IMR-90 (cell line): ENCODE measurements around the gene PLCD1. TPM values are rescaled to one million over a fixed set of nuclear protein-coding genes. Genes with fewer than 3 reads are reported as not detected.

Experiments
- ATAC-seq: fragments of 200-7000 bp; cut with Tn5 transposase; 2 replicates; pipeline ENCODE4 v1.9.1; 2020; ENCODE audit warnings: low read depth, mild to moderate bottlenecking, moderate library complexity
- BruUV-seq: library from RNA; stranded (reverse); fragments of 400-500 nt; replicated peaks from 2 replicates; lab custom pipeline; 2021; lab: Mats Ljungman, UMichigan
- CTCF ChIA-PET: fragments of 300-600 bp; formaldehyde crosslinking; extraction: SDS; loops from one replicate; lab custom pipeline; 2021; ENCODE audit warnings: antibody characterized with exemption; lab: Yijun Ruan, JAX
- POLR2A ChIA-PET: fragments of 300-600 bp; sonication (Branson Sonifier 250); formaldehyde crosslinking; loops from one replicate; lab custom pipeline; 2022; ENCODE audit warnings: antibody characterized with exemption; ENCODE audit not compliant: unreplicated experiment; lab: Charles Lee
- DNase-seq: peaks from one replicate; pipeline ENCODE4 v3.0.0; 2013
- H2AFZ ChIP-seq: replicated peaks from 2 replicates; pipeline ENCODE3; 2013; ENCODE audit warnings: low read length, mild to moderate bottlenecking; ENCODE audit not compliant: poor library complexity
- H2AK5ac ChIP-seq: 2 replicates; pipeline ENCODE4 v1.6.1; 2013; ENCODE audit warnings: low read depth, low read length, inconsistent platforms
- H2AK9ac ChIP-seq: replicated peaks from 2 replicates; pipeline ENCODE3; 2013; ENCODE audit warnings: mild to moderate bottlenecking, low read depth, low read length, moderate library complexity; ENCODE audit not compliant: poor library complexity
- H2BK120ac ChIP-seq: 2 replicates; pipeline ENCODE4 v1.6.1; 2013; ENCODE audit warnings: low read depth, low read length, inconsistent platforms
- H2BK15ac ChIP-seq: 3 replicates; pipeline ENCODE4 v1.6.1; 2013; ENCODE audit warnings: low read depth, low read length, inconsistent platforms
- H2BK20ac ChIP-seq: 2 replicates; pipeline ENCODE4 v1.6.1; 2013; ENCODE audit warnings: low read depth, mild to moderate bottlenecking, inconsistent platforms, low read length, moderate library complexity
- H2BK5ac ChIP-seq: 2 replicates; pipeline ENCODE4 v1.6.1; 2013; ENCODE audit warnings: mild to moderate bottlenecking, low read depth, low read length, inconsistent platforms; ENCODE audit not compliant: poor library complexity, severe bottlenecking
- H3K14ac ChIP-seq: replicated peaks from 2 replicates; pipeline ENCODE4 v1.6.1; 2013; ENCODE audit warnings: low read depth, low read length, inconsistent platforms
- H3K18ac ChIP-seq: 2 replicates; pipeline ENCODE4 v1.6.1; 2013; ENCODE audit warnings: low read depth, low read length, control low read depth
- H3K23ac ChIP-seq: 2 replicates; pipeline ENCODE4 v1.6.1; 2013; ENCODE audit warnings: low read depth, low read length, inconsistent platforms
- H3K27ac ChIP-seq: 2 replicates; pipeline ENCODE4 v1.5.1; 2013; ENCODE audit warnings: mild to moderate bottlenecking, control low read depth, low read length; ENCODE audit not compliant: insufficient read depth
- H3K27me3 ChIP-seq: 2 replicates; pipeline ENCODE4 v1.6.1; 2013; ENCODE audit warnings: low read length; ENCODE audit not compliant: control insufficient read depth, insufficient read depth
- H3K36me3 ChIP-seq: 2 replicates; pipeline ENCODE4 v1.6.1; 2013; ENCODE audit warnings: low read length, mixed read lengths; ENCODE audit not compliant: control insufficient read depth, insufficient read depth
- H3K4ac ChIP-seq: 2 replicates; pipeline ENCODE4 v1.6.1; 2013; ENCODE audit warnings: low read depth, low read length, inconsistent platforms
- H3K4me1 ChIP-seq: 2 replicates; pipeline ENCODE4 v1.6.1; 2013; ENCODE audit warnings: low read length, mixed read lengths; ENCODE audit not compliant: control insufficient read depth, insufficient read depth
- H3K4me2 ChIP-seq: 2 replicates; pipeline ENCODE4 v1.6.1; 2013; ENCODE audit warnings: low read depth, mild to moderate bottlenecking, control low read depth, low read length, moderate library complexity
- H3K4me3 ChIP-seq: 2 replicates; pipeline ENCODE4 v1.5.1; 2013; ENCODE audit warnings: low read depth, mild to moderate bottlenecking, control low read depth, low read length, moderate library complexity; ENCODE audit not compliant: insufficient read depth
- H3K56ac ChIP-seq: 2 replicates; pipeline ENCODE4 v1.6.1; 2013; ENCODE audit warnings: low read length, inconsistent platforms; ENCODE audit not compliant: insufficient read depth; ENCODE audit errors: extremely low read depth
- H3K79me1 ChIP-seq, 2 experiments: 2 replicates each; pipeline ENCODE4 v1.6.1; 2013; ENCODE audit warnings: low read length in 2 of 2, inconsistent platforms in 1 of 2, low read depth in 1 of 2
- H3K9ac ChIP-seq: 2 replicates; pipeline ENCODE4 v1.6.1; 2013; ENCODE audit warnings: low read depth, low read length, control low read depth
- H3K9me1 ChIP-seq: 2 replicates; pipeline ENCODE4 v1.6.1; 2013; ENCODE audit warnings: low read length, inconsistent platforms; ENCODE audit not compliant: insufficient read depth
- H3K9me3 ChIP-seq: 2 replicates; pipeline ENCODE4 v1.6.1; 2013; ENCODE audit warnings: low read length; ENCODE audit not compliant: control insufficient read depth, insufficient read depth
- H4K20me1 ChIP-seq: 2 replicates; pipeline ENCODE4 v1.6.1; 2013; ENCODE audit warnings: low read length, inconsistent platforms; ENCODE audit not compliant: insufficient read depth
- H4K5ac ChIP-seq: 2 replicates; pipeline ENCODE4 v1.6.1; 2013; ENCODE audit warnings: mild to moderate bottlenecking, low read depth, low read length, control low read depth
- H4K8ac ChIP-seq, 2 experiments: 2 replicates each; pipeline ENCODE4 v1.6.1; 2013; ENCODE audit warnings: low read depth in 2 of 2, low read length in 2 of 2, control low read depth in 1 of 2, inconsistent platforms in 1 of 2
- H4K91ac ChIP-seq: 2 replicates; pipeline ENCODE4 v1.6.1; 2013; ENCODE audit warnings: low read depth, low read length, inconsistent platforms; ENCODE audit not compliant: insufficient read depth
- FOS ChIP-seq: fragments of 150-350 bp; IDR thresholded peaks from 2 replicates; pipeline ENCODE4 v1.6.1; 2016; ENCODE audit warnings: low read depth, low read length
- NFE2L2 ChIP-seq: fragments of 150-350 bp; IDR thresholded peaks from 2 replicates; pipeline ENCODE4 v1.6.1; 2016; ENCODE audit warnings: low read depth, mild to moderate bottlenecking, low read length
- RAD21 ChIP-seq: IDR thresholded peaks from 2 replicates; pipeline ENCODE4 v1.6.1; 2012; ENCODE audit warnings: low read length, improper control_type of control experiment
- WGBS, 2 experiments: methylation state at CpG; one replicate each; pipeline versions ENCODE4 v1.1.5 to v1.1.7; 2013; ENCODE audit warnings: missing lambda C conversion rate in 2 of 2; ENCODE audit not compliant: insufficient read length in 1 of 2; ENCODE audit errors: extremely low coverage in 2 of 2; 5-methylcytosine and 5-hydroxymethylcytosine counted together
- dilution Hi-C: fragments of 300-500 bp; cut with HindIII; formaldehyde crosslinking; loops from one replicate; pipeline ENCODE4 v1.14.3; 2018; ENCODE audit warnings: low sequenced_read_pairs; ENCODE audit not compliant: unreplicated experiment
- in situ Hi-C: fragments of 300-500 bp; cut with MboI; formaldehyde crosslinking; loops from 3 replicates; pipeline ENCODE4 v1.14.3; 2019; ENCODE audit warnings: low sequenced_read_pairs, inconsistent platforms, mixed read lengths
- intact Hi-C: fragments of 100-400 bp; cut with micrococcal nuclease; formaldehyde crosslinking; loops from 2 replicates; pipeline ENCODE4 v1.10.0; 2022
- microRNA-seq, 2 experiments: library from miRNA; stranded (forward) in 1 of 2; unstranded in 1 of 2; fragments of 10-50 nt in 1 of 2; fragments of <30 nt in 1 of 2; gene quantifications in 1 of 2; microRNA quantifications in 1 of 2; one replicate each; pipeline versions ENCODE3 to v1.1.0; 2013 to 2020; ENCODE audit not compliant: insufficient read depth in 1 of 2, insufficient read length in 1 of 2, unreplicated experiment in 1 of 2
- polyA plus RNA-seq, 3 experiments: library from polyadenylated mRNA; depleted of rRNA; stranded (reverse); fragments of >200 nt; gene quantifications; 2 replicates each; pipeline ENCODE4 v1.2.3, GENCODE V29; 2012; ENCODE audit warnings: low replicate concordance in 1 of 3
- small RNA-seq, 5 experiments: library from RNA; depleted of rRNA; stranded (forward); fragments of <200 nt; gene quantifications; one replicate each; pipeline ENCODE3, GENCODE V24; 2012
- total RNA-seq: library from RNA; depleted of rRNA; stranded (reverse); fragments of >200 nt; gene quantifications from 2 replicates; pipeline ENCODE4 v1.2.3, GENCODE V29; 2012; rRNA removed

PLCD1 gene
- total and polyA plus RNA-seq, 2 of the 4 experiments (the other 2 are of a cell fraction), result 14.9 to 16.3 TPM

- no peak overlapping the region for H3K4me3 ChIP-seq
- H3K4me2 ChIP-seq, result no peak overlapping the region; the same call in 1 of the 2 replicates
- H2BK5ac ChIP-seq, result no peak overlapping the region
- H3K27ac ChIP-seq, result peak overlapping the region; percentile 76; the same call in 1 of the 2 replicates
- peak overlapping the region; percentile 6; the same call in 1 of the 2 replicates for H2BK20ac ChIP-seq
- H3K18ac ChIP-seq, result peak overlapping the region; percentile 65; the same call in 1 of the 2 replicates
- H2AFZ ChIP-seq, result no peak overlapping the region
- no TSS peak for BruUV-seq
- no peak overlapping the region for H3K23ac ChIP-seq
- H2AK9ac ChIP-seq, result no peak overlapping the region
- no peaks in the 10 kb centered on the region for H3K9me3 ChIP-seq
- H3K27me3 ChIP-seq, result no peaks in the 10 kb centered on the region
- WGBS, 2 experiments, result 86% methylated on average over 3 of the region's 7 CpGs; no CpG with 5 or more reads in 1 of the 2 experiments
- H3K4ac ChIP-seq, result peak overlapping the region; percentile 38
- CTCF ChIA-PET, result no interaction called here
- POLR2A ChIA-PET, result no interaction called here
- H3K4me1 ChIP-seq, result peaks cover 8% of the 10 kb centered on the region
- H2BK120ac ChIP-seq, result peak overlapping the region; percentile 0; the same call in 1 of the 2 replicates
- H4K5ac ChIP-seq, result peak overlapping the region; percentile 59; the same call in 1 of the 2 replicates
- intact Hi-C loops, result no loop called here
- no peak overlapping the region for H2AK5ac ChIP-seq
- H3K9ac ChIP-seq, result peak overlapping the region; percentile 39; the same call in 1 of the 2 replicates
- H3K79me1 ChIP-seq, result peaks cover 8 to 16% of the 10 kb centered on the region in 2 experiments; a peak in 2 of 4 replicates
- peak overlapping the region; percentile 16; the same call in 1 of the 2 replicates for H4K91ac ChIP-seq
- H3K36me3 ChIP-seq, result peaks cover 4% of the 10 kb centered on the region
- 0 out of 2 replicates have a peak overlapping the region, but pooled peaks have one; percentile 7 for H3K14ac ChIP-seq
- H2BK15ac ChIP-seq, result no peak overlapping the region
- peak overlapping the region in 1 of 2 experiments; percentile 24; a peak in 2 of 4 replicates for H4K8ac ChIP-seq
- dilution Hi-C loops, result no loop called here
- peaks cover 7% of the 10 kb centered on the region for H3K9me1 ChIP-seq
- TF ChIP-seq NFE2L2 (no peak), RAD21 (no peak), FOS (no peak)
- H3K56ac ChIP-seq, result no peak overlapping the region
- ATAC-seq (no peak), DNase-seq (no peak)
- no peaks in the 10 kb centered on the region for H4K20me1 ChIP-seq
- in situ Hi-C loops, result no loop called here
These were observed 71.9 kb downstream of the PLCD1 start for GRCh38 chr3:37957539-37957936.

Small RNA genes lying within 50 kb of the gene (microRNA-seq; reads per million reads assigned to microRNA genes)
- gene MIR26A1 (ENCODE audit: insufficient read depth in 1 of 2, insufficient read length in 1 of 2, unreplicated experiment in 1 of 2) (8.8 to 11.4 reads per million in 2 experiments), gene RF00019 (ENCODE audit: insufficient read depth, insufficient read length) (not detected)

Small RNA genes lying within 50 kb of the gene (small RNA-seq; reads per million reads assigned to genes)
- 1.9 to 200 (median 123) reads per million in 5 experiments for gene MIR26A1
- 0 reads per million in 5 experiments for gene RF00019

Other genes with a start within 250 kb of the PLCD1 start
- 29.0 and 33.3 TPM in 2 replicates for gene CTDSPL, start 167.8 kb downstream of the PLCD1 start, total RNA-seq
- 23.9 and 24.5 TPM in 2 replicates for gene CTDSPL, start 167.8 kb downstream of the PLCD1 start, polyA plus RNA-seq (2012; rRNA removed)
- 2.3 and 2.5 TPM in 2 replicates for gene VILL, start 38.9 kb downstream of the PLCD1 start, total RNA-seq
- gene VILL, start 38.9 kb downstream of the PLCD1 start, polyA plus RNA-seq (2012; rRNA removed), result 4.5 and 4.7 TPM in 2 replicates
- not detected in 2 replicates for gene DLEC1, start 9.6 kb upstream of the PLCD1 start, total RNA-seq
- 0.03 TPM in 1 of 2 replicates, not detected in the other for gene DLEC1, start 9.6 kb upstream of the PLCD1 start, polyA plus RNA-seq (2012; rRNA removed)
- 19.4 and 30.8 TPM in 2 replicates for gene ACAA1, start 107.5 kb upstream of the PLCD1 start, total RNA-seq
- 62.4 and 69.4 TPM in 2 replicates for gene ACAA1, start 107.5 kb upstream of the PLCD1 start, polyA plus RNA-seq (2012; rRNA removed)
- gene MYD88, start 109.0 kb upstream of the PLCD1 start, total RNA-seq, result 9.3 and 10.8 TPM in 2 replicates
- gene MYD88, start 109.0 kb upstream of the PLCD1 start, polyA plus RNA-seq (2012; rRNA removed), result 34.4 and 39.8 TPM in 2 replicates
- 37.6 and 50.5 TPM in 2 replicates for gene OXSR1, start 135.9 kb upstream of the PLCD1 start, total RNA-seq
- gene OXSR1, start 135.9 kb upstream of the PLCD1 start, polyA plus RNA-seq (2012; rRNA removed), result 28.9 and 32.9 TPM in 2 replicates
- under 0.01 TPM in 2 replicates for gene SLC22A13, start 236.2 kb upstream of the PLCD1 start, total RNA-seq
- 0.22 and 0.29 TPM in 2 replicates for gene SLC22A13, start 236.2 kb upstream of the PLCD1 start, polyA plus RNA-seq (2012; rRNA removed)